OCI-LY7 (cell line): Measurements from ENCODE around the gene MTG2.

Experiments used
- CTCF ChIP-seq: fragments of 200-600 bp; sonication (generic); conservative IDR thresholded peaks from 2 replicates; pipeline ENCODE4 v1.5.1; 2014; ENCODE audit warnings: mild to moderate bottlenecking, antibody characterized with exemption, low read length, moderate library complexity, mixed read lengths
- EZH2phosphoT487 ChIP-seq: fragments of 200-600 bp; sonication (generic); IDR thresholded peaks from 2 replicates; pipeline ENCODE4 v1.6.1; 2018; ENCODE audit warnings: low read depth, borderline replicate concordance, mild to moderate bottlenecking, mixed run types, antibody characterized with exemption, low read length, moderate library complexity, mixed read lengths

DNA sequence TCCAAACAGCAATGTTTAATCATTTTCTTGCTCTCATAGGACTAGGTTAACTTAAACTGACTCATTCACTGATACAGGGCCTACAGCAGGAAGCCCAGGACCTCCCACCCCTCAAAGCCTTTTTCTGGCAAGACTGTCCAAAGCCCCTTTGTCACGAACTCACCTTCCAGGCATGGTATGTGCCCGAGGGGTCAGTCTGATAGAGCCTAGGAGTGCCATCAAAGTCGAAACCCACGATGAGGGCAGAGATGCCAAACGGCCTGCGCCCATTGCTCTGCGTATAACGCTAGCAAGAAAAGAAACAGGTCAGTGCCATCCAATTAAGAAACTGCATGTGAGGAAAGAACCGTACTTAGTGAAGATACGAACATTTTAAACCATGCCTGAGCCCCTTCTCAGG is 43.9 kb upstream of the MTG2 start:
- TF ChIP-seq CTCF (no peak), EZH2phosphoT487 (no peak)
